ENCODE measurements around the gene WNT9A. TPM values are rescaled to one million over a fixed set of nuclear protein-coding genes. Genes with fewer than 3 reads are reported as not detected.

The WNT9A gene
- polyA plus RNA-seq, 3 donors, result not detected

DNA sequence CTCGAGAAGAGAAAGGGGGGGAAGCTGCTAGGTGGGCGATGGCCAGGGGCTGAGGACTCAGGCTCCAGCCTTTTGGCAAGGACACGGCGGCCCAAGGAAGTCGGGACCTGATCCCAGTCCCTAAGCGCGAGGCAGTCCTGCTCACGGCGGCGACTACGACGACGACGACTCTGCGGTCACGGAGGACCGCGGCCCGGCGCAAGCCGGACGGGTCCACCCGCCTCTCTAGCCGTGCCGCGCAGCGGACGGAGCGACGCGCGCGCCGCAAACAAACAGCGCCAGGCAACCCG lies 401 bp downstream of the WNT9A start:
- Histone ChIP-seq H3K36me3 (replicated peaks in 1 of 2; ENCODE audit: control insufficient read depth in 1 of 2, insufficient read depth in 2 of 2, low read length in 2 of 2) (no peaks in the 10 kb centered on the region), H3K4me2 (replicated peaks; ENCODE audit: extremely low read depth, low read length, poor library complexity, severe bottlenecking) (peak overlapping the region; percentile 41), H3K4me1 (ENCODE audit: control insufficient read depth in 1 of 2, insufficient read depth in 2 of 2, low read length in 2 of 2) (peaks cover 0 to 10% of the 10 kb centered on the region in 2 donors), H3K9ac (ENCODE audit: insufficient read depth, low read length, poor library complexity, severe bottlenecking) (no peak overlapping the region), H3K27me3 (ENCODE audit: control insufficient read depth in 2 of 2, insufficient read depth in 2 of 2, low read length in 2 of 2) (peaks cover 9 to 45% of the 10 kb centered on the region in 2 donors), H3K9me3 (replicated peaks in 1 of 2; ENCODE audit: control insufficient read depth in 1 of 2, insufficient read depth in 1 of 2, low read length in 2 of 2) (peaks cover 0 to 8% of the 10 kb centered on the region in 2 donors), H3K79me2 (ENCODE audit: insufficient read depth, low read length) (no peaks in the 10 kb centered on the region), H4K20me1 (ENCODE audit: insufficient read depth, low read length) (no peaks in the 10 kb centered on the region), H2AFZ (ENCODE audit: insufficient read depth, low read depth, low read length, poor library complexity, severe bottlenecking) (no peak overlapping the region), H3K27ac (ENCODE audit: low read depth in 1 of 2, low read length in 2 of 2) (no peak overlapping the region), H3K4me3 (replicated peaks in 1 of 3; ENCODE audit: low read depth in 2 of 3, low read length in 3 of 3) (peak overlapping the region in 1 of 3 experiments; percentile 30)
- Mint-ChIP-seq H3K4me1 (peaks cover 9% of the 10 kb centered on the region), H3K27ac (no peak overlapping the region), H3K27me3 (ENCODE audit: low read depth in 3 of 3) (peaks cover 36 to 51% (median 51%) of the 10 kb centered on the region in 3 donors), H3K4me3 (peak overlapping the region in 1 of 2 donors; percentile 81), H3K36me3 (no peaks in the 10 kb centered on the region), H3K9me3 (peaks cover 0 to 8% (median 0%) of the 10 kb centered on the region in 7 donors)
- under 1% methylated on average over 35 of the region's 36 CpGs for WGBS (ENCODE audit: insufficient coverage)
- DNase-seq, result no peak
- intact Hi-C loops (cut with micrococcal nuclease), result loop anchor here (5.0 kb wide), 1 partner anchor 185 kb away; no protein-coding TSS in a partner anchor
- TF ChIP-seq, protein P1, sequence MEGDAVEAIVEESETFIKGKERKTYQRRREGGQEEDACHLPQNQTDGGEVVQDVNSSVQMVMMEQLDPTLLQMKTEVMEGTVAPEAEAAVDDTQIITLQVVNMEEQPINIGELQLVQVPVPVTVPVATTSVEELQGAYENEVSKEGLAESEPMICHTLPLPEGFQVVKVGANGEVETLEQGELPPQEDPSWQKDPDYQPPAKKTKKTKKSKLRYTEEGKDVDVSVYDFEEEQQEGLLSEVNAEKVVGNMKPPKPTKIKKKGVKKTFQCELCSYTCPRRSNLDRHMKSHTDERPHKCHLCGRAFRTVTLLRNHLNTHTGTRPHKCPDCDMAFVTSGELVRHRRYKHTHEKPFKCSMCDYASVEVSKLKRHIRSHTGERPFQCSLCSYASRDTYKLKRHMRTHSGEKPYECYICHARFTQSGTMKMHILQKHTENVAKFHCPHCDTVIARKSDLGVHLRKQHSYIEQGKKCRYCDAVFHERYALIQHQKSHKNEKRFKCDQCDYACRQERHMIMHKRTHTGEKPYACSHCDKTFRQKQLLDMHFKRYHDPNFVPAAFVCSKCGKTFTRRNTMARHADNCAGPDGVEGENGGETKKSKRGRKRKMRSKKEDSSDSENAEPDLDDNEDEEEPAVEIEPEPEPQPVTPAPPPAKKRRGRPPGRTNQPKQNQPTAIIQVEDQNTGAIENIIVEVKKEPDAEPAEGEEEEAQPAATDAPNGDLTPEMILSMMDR (IDR thresholded peaks at IDR 0.05), result no peak

GRCh38 chr1:227946624-227947385 lies 927 bp downstream of the WNT9A start:
- Histone ChIP-seq H3K36me3 (replicated peaks in 1 of 2; ENCODE audit: control insufficient read depth in 1 of 2, insufficient read depth in 2 of 2, low read length in 2 of 2) (no peaks in the 10 kb centered on the region), H3K9ac (ENCODE audit: insufficient read depth, low read length, poor library complexity, severe bottlenecking) (no peak overlapping the region), H3K27ac (ENCODE audit: low read depth in 1 of 2, low read length in 2 of 2) (no peak overlapping the region), H2AFZ (ENCODE audit: insufficient read depth, low read depth, low read length, poor library complexity, severe bottlenecking) (no peak overlapping the region), H4K20me1 (ENCODE audit: insufficient read depth, low read length) (no peaks in the 10 kb centered on the region), H3K27me3 (ENCODE audit: control insufficient read depth in 2 of 2, insufficient read depth in 2 of 2, low read length in 2 of 2) (peaks cover 9 to 45% of the 10 kb centered on the region in 2 donors), H3K79me2 (ENCODE audit: insufficient read depth, low read length) (no peaks in the 10 kb centered on the region), H3K4me2 (replicated peaks; ENCODE audit: extremely low read depth, low read length, poor library complexity, severe bottlenecking) (peak overlapping the region; percentile 41), H3K4me3 (replicated peaks in 1 of 3; ENCODE audit: low read depth in 2 of 3, low read length in 3 of 3) (peak overlapping the region in 1 of 3 experiments; percentile 30), H3K9me3 (replicated peaks in 1 of 2; ENCODE audit: control insufficient read depth in 1 of 2, insufficient read depth in 1 of 2, low read length in 2 of 2) (peaks cover 0 to 8% of the 10 kb centered on the region in 2 donors), H3K4me1 (ENCODE audit: control insufficient read depth in 1 of 2, insufficient read depth in 2 of 2, low read length in 2 of 2) (peaks cover 0 to 10% of the 10 kb centered on the region in 2 donors)
- DNase-seq, result no peak
- Mint-ChIP-seq H3K36me3 (no peaks in the 10 kb centered on the region), H3K9me3 (peaks cover 0 to 8% (median 0%) of the 10 kb centered on the region in 7 donors), H3K27me3 (ENCODE audit: low read depth in 3 of 3) (peaks cover 36 to 51% (median 48%) of the 10 kb centered on the region in 3 donors), H3K4me1 (peaks cover 9% of the 10 kb centered on the region), H3K4me3 (peak overlapping the region in 1 of 2 donors; percentile 81), H3K27ac (no peak overlapping the region)
- WGBS (ENCODE audit: insufficient coverage), result under 1% methylated on average over 52 of the region's 61 CpGs
- intact Hi-C loops (cut with micrococcal nuclease), result loop anchor here (5.0 kb wide), 1 partner anchor 185 kb away; no protein-coding TSS in a partner anchor
- TF ChIP-seq, protein P1 (IDR thresholded peaks at IDR 0.05), result peak; percentile 38

Data from CD14-positive monocyte (primary cell).